ENCODE results near the gene DNAJC6.
"Not testable (repeated sequence)": the region's sequence is repeated elsewhere in the genome, so short reads cannot be mapped to it uniquely, and the experiment has no call there.

Gene DNAJC6

GRCh38 chr1:65435987-65436386 lies 126.6 kb downstream of the DNAJC6 start:
- no peak for DNase-seq

- DNase-seq = no peak
These were observed 128.3 kb downstream of the DNAJC6 start for GRCh38 chr1:65437616-65438015.

- no peak for DNase-seq
These were observed 131.1 kb downstream of the DNAJC6 start for GRCh38 chr1:65440322-65440900.

GRCh38 chr1:65440915-65441314 lies 131.6 kb downstream of the DNAJC6 start:
- DNase-seq = no peak

- no peak for DNase-seq
These were observed 132.1 kb downstream of the DNAJC6 start for GRCh38 chr1:65441464-65441863.

- DNase-seq = no peak
These were observed 133.1 kb downstream of the DNAJC6 start for GRCh38 chr1:65442442-65442841.

GRCh38 chr1:65443647-65444046 lies 134.3 kb downstream of the DNAJC6 start:
- DNase-seq = no peak

GRCh38 chr1:65444128-65444640 lies 134.8 kb downstream of the DNAJC6 start:
- DNase-seq = no peak

- no peak for DNase-seq
These were observed 136.5 kb downstream of the DNAJC6 start for GRCh38 chr1:65445837-65446236.

GRCh38 chr1:65449214-65449823 lies 140.0 kb downstream of the DNAJC6 start:
- DNase-seq = no peak

- not testable (repeated sequence) for DNase-seq
These were observed 146.3 kb downstream of the DNAJC6 start for GRCh38 chr1:65455678-65456077.

- no peak for DNase-seq
These were observed 147.1 kb downstream of the DNAJC6 start for GRCh38 chr1:65456481-65456880.

- no peak for DNase-seq
These were observed 148.5 kb downstream of the DNAJC6 start for GRCh38 chr1:65457868-65458267.

- no peak for DNase-seq
These were observed 149.5 kb downstream of the DNAJC6 start for GRCh38 chr1:65458730-65459396.

GRCh38 chr1:65459397-65459768 lies 150.0 kb downstream of the DNAJC6 start:
- no peak for DNase-seq
